Measurements from ENCODE around the gene VWA5B2.

Gene VWA5B2

DNA sequence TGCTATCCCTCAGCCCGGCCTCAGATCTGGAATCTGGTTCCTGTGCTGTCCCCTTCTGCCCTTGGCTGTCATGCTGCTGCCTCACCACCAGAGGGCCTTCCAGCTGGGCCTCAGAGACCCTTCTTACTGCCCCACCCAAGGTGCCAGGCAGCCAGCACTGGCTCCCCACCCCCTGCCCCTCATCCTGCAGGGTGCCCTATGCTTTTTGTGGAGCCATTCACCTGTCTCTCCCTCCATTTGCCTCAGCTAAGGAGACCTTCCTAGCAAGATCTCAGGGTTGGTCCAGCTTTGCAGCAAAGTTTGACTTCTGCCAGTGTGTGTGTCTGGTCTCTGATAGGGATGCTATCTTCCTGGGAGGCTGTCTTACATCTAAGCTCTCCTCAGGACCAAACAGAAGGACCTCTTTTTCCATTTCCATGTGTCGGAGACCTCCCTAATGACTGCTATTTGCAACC is 1.9 kb upstream of the VWA5B2 start:
- DNase-seq: peak in 1 of 2 experiments; percentile 56

DNA sequence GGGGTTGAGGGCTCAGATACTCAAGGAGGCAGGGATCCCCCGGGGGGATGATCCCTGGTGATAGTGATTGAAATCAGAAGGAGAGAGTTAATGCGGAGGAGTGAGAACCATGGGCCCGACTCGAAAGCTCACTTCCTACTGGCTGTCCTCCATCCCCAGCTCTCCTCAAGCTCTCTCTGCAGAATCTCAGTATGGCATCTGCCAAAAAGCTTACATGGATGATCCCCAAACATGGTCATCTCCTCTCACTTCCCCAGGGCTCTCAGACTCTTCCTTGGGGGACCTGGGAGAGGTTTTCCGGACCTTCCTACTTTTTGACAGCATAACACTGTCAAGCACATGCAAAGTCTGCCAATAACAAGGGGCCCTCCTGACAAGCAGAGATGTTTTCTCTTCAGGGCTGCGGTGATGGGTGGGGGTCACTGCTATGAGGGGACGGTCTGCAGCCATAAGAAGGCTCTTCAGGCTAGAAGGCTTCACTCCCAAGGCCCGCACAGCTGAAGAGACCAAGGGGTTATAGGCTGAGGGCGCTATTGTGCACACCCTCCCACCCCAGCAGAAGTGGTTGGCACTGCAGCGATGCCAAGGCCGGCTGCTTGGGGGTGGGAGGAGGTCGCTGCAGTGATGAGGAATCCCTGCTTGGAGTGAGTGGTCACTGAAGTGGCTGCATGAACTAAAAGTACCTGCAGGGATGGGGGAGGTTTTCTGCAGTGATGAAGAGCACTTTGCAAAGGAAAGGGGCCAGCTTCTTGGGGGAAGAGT is 828 bp upstream of the VWA5B2 start:
- DNase-seq: no peak

DNA sequence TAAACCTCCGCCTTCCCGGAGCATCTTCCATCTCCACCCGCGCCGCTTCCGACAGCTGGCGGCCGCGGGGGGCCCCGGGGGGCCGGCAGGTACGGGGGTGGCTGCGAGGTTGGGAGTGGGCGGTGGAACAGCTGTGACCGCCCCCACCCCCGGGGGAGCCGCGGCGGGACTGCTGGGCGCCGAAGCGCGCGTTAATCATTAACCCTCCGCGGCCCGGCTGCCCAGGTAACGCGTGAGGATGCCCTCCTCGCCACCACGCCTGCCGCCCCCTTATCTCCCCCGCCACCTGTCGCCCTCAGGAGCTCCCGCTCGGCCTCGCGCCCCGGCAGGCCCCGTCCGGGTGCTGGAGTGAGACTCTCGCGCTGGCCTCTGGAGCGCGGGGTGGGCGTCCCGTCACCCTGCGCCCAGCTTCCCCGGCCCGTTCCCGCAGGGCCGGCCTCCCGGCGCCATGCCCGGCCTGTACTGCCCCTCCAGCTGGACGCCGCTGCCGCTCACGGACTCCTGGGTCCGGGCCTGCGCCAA is 757 bp downstream of the VWA5B2 start:
- peak; percentile 30 to 81 for DNase-seq

DNA sequence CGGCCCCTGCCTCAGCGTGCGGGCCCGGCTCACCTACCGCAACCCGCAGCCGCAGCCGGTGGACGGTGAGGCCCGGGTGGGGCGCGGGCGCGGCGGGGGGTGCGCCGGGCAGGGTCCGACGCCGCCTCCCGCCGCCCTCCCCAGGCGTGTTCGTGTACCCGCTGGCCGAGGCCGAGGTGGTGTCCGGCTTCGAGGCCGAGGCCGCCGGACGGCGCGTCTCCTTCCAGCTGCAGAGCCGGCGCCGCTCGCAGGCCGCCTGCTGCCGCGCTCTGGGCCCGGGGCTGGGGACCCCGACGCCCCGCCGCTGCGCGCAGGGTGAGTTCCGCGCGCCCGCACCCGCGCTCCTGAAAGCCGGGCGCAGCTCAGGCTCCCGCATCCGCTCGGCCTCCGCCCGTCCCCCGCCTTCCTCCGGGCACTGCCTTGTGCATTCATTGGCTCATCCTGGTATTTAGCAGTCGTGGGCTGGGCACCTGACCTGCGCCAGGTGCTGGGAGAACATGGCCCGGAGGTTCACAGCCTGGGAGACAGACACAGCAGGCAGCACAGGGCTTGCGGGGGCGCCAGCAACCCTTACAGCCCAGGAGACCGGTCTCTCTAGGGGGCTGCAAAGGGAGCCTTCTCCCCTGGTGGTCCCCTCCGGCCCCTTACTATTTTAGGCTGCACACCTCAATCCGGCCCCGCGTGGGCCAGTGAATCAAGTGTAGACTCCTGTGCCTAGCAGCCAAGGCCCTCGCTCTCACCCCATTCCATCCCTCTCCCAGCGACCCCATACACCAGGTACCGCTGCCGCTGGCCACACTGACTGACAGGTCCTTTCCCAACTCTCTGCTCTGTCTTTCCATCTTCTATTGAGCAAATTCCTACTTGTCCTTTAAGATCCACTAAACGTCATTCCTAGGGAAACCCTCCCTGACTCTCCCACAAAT is 1.5 kb downstream of the VWA5B2 start:
- DNase-seq: peak; percentile 41 to 87

DNA sequence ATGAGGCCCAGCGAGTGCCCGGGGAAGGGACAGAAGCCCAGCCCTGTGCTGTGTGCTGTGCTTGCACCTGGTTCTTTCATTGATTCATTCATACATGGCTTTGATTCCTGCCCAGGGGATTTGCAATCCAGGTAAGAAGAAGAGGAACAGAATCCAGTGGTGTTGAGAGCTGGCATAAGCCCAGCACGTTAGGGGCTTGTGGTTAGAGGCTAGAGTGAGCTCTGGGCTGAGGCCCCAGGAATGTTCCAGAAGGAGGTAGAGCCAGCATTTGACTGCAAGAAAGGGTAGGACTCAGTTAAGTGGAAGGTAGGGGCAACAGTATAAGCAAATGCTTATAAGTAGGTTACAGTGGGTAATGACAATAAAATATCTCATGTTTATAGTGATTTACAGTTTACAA is 2.3 kb downstream of the VWA5B2 start:
- DNase-seq: no peak

DNA sequence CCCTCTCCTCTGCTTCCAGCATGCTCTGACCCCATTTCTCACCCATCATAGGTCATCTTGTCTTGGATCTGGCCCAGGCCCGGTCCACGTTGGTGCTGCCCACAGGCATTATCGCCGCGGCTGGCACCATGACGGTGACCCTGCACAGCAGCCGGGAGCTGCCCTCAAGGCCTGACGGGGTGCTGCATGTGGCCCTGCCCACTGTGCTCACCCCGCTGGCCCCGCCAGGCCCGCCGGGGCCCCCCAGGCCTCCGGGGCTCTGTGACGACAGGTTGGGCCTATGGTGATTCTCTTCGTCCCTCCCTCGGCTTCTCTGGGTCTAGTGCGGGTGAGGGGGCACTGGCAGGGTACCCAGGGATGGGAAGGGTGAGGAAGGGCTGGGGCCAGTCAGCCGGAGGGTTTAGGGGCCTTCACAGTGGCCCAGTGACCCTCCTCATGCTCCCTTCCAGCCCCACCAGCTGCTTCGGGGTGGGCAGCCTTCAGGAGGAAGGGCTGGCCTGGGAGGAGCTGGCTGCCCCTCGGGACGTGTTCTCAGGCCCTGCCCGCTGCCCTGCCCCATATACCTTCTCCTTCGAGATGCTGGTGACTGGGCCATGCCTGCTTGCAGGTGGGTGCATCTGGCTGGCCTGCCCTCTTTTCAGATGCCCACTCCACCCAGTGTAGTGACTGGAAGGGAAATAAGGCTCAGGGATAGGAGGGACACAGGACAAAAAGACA is 3.9 kb downstream of the VWA5B2 start:
- no peak for DNase-seq

DNA sequence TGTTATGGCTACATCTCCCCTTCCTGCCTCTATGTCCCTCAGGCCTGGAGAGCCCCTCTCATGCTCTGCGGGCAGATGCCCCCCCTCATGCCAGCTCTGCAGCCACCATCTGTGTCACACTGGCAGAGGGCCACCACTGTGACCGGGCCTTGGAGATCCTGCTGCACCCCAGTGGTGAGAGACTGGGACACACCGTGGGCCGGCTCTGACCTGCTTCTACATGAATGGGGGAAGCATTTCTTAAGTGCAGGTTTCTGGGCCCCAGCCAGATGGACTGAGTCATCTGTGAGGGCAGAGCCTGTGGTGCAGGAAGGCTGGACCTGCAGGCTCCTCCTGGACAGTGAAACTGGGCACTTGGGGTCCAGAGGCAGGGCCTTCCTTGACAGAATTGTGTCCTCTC is 4.8 kb downstream of the VWA5B2 start:
- DNase-seq: no peak

DNA sequence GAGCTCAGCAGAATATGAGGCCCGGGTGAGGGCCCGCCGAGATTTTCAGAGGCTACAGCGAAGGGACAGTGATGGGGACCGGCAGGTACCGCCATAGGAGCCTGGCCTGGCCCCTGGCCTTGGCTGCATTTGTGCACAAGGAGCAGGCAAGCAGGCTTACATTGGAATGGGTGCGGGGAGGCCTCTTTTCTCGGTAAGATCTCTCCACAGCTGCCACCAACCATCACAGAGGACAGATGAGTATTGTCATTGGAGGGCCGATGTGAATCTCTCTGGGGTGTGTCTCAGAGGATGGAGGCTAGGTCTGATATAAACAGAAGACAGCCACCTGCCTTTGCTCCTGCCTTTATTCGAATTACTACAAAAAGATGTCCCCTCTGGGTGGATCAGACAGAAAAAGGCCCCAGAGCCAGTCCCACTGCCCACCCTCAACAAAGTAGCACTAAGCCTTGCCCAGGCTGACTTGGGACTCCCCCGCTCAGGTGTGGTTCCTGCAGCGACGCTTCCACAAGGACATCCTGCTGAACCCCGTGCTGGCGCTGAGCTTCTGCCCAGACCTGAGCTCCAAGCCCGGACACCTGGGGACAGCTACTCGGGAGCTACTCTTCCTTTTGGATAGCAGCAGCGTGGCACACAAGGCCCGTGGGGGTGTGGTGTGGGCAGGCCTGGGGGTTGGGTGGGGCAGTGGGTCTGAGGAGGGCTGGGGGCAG is 5.4 kb downstream of the VWA5B2 start:
- DNase-seq: no peak

DNA sequence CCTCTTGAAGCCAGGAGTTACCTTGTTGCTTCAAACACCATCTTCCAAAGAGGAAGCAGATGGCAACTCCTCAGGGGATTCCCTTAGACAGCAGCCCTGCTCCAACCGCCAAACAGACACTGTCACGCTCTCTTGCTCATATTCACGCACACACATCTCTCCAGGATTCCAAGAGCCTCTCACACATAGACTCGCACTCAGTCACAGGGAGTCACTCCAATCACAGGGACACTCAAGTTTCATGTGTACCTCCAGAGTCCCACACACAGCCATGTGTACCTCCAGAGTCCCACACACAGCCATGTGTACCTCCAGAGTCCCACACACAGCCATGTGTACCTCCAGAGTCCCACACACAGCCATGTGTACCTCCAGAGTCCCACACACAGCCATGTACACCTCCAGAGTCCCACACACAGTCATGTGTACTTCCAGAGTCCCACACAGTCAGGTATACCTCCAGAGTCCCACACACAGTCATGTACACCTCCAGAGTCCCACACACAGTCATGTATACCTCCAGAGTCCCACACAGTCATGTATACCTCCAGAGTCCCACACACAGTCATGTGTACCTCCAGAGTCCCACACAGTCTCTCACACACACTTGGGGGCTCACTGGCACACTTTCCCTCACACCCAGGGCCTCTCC is 6.1 kb downstream of the VWA5B2 start:
- DNase-seq: peak; percentile 31 to 70

DNA sequence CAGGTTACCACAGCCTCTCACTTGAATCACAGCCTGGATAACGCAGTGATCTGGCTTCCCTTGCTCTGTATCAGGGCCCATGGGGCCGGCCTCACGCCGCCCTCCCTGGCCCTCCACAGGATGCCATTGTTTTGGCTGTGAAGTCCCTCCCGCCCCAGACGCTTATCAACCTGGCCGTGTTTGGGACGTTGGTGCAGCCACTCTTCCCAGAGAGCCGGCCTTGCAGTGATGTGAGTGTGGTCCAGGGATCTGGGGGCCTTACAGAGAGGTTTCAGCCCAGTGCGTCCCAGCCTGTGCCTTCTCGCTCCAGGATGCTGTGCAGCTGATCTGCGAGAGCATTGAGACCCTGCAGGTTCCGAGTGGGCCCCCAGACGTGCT is 6.6 kb downstream of the VWA5B2 start:
- no peak for DNase-seq

DNA sequence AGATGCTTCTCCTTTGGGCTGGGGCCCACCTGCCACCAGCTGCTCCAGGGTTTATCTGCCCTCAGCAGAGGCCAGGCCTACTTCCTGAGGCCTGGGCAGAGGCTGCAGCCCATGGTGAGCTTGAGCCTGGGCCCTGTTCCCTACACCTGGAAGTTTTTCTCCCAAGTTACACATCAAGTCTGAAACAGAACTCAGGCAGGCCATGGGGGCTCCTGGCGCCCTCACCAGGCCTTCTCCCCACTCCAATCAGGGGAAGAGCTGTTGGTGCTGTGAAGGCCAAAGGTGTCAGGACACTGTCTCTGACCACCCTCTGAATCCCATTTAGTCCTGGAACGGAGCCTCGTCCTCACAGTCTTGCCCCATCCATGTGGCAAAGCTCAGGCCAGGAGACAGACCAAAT is 7.3 kb downstream of the VWA5B2 start:
- no peak for DNase-seq

DNA sequence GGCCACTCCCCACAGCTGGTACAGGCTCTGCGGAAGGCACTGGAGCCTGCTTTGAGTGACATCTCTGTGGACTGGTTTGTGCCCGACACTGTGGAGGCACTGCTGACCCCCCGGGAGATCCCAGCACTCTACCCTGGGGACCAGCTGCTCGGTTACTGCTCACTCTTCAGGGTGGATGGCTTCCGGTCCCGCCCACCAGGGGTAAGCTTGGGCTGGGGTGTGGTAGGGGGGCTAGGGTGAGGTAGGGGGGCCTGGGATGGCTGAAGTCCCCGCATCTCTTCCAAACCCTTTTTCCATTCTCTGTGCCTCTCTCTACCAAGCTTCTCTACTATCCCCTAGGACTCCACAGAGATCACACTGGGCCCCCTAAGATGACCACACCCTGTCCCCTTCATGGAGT is 7.8 kb downstream of the VWA5B2 start:
- no peak for DNase-seq

DNA sequence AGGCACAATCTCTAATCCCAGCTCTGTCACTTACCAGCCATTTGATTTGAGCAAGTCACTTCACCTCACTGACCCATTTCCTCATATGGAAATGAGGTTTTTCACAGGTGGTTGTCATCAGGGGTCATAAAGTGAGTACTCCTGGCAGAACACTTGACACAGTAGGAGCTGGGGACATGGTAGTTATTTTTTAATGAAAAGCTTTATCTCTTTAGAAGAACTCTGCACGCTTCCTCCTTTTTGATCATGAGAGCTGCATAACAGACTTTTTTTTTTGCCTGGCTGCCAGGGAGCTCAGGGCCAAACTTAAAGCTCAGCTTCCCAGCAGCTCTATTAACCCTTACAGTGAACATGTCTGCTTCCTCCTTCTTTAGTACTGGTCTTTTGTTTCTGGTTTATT is 8.4 kb downstream of the VWA5B2 start:
- DNase-seq: no peak

DNA sequence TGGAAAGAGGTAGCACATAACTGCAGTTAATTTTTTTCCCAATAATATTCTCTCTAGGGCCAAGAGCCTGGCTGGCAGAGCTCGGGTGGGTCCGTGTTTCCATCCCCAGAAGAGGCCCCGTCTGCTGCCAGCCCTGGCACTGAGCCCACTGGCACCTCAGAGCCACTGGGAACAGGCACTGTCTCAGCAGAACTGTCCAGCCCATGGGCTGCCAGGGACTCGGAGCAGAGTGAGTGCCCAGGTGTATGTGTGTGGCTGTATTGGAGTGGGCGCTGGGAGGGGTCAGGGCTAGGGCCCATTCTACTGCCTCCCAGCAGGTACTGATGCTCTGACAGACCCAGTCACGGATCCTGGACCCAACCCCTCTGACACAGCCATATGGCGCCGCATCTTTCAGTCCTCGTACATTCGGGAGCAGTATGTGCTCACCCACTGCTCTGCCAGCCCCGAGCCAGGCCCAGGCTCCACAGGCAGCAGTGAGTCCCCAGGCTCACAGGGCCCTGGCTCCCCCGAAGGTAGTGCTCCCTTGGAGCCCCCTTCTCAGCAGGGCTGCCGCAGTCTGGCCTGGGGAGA is 8.9 kb downstream of the VWA5B2 start:
- DNase-seq: no peak

DNA sequence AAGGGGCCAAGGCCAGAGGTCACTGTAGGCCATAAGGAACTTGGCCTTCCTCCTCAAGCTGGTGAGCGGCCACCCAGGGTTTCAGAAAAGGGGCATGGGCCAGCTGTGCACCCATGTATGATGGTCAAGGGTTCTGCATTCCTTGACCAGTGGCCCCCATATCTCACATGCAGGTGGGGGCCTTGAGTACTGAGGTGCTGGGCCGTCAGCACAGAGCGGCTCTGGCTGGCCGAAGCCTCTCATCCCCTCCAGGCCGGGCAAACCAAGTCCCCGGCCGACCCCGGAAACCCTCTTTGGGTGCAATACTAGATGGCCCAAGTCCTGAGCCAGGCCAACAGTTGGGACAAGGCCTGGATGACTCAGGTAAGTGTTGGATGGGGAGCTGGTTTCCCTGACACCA is 9.8 kb downstream of the VWA5B2 start:
- DNase-seq: no peak

DNA sequence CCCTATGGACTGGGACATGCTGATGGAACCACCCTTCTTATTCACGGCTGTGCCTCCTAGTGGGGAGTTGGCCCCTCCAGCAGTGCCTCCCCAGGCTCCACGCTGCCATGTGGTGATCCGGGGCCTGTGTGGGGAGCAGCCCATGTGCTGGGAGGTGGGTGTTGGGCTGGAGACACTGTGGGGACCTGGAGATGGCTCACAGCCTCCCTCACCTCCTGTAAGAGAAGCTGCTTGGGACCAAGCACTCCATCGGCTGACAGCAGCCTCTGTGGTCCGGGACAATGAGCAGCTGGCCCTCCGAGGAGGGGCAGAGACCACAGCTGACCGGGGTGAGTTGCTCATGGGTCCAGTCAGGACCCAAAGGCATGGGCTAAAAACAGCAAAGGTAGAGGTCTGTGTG is 10.3 kb downstream of the VWA5B2 start:
- no peak for DNase-seq

DNA sequence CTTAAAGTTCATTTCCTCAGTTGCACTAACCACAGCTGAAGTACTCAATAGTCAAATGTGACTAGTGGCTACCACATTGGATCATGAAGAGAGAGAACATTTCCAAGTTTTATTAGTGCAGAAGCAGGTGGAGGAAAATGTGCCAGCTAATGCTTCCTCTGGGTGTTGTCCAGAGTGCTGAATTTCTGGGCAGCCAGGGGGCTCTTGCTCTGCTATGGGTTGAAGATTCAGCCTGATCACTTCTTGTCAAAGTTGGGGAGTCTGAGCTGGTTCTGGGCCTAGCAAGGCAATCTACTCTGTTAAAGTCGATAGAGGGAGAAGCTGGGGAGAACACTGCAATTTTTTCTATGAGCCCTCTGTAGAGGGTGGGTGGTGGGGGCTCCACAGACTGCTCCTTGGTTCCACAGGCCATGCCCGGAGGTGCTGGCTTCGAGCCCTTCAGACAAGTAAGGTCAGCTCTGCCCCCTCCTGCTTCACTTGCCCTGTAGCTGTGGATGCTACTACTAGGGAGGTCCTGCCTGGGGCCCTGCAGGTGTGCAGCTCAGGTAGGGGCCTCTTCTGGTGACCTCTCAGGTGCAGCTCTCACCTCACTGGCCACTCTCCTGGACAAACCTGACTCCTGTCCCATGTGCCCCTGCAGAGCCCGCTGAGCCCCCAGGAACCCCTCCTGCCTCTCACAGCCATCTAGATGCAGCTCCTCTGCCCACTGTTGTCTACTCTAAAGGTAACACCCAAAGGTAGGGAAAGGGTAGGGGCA is 11.2 kb downstream of the VWA5B2 start:
- no peak for DNase-seq

DNA sequence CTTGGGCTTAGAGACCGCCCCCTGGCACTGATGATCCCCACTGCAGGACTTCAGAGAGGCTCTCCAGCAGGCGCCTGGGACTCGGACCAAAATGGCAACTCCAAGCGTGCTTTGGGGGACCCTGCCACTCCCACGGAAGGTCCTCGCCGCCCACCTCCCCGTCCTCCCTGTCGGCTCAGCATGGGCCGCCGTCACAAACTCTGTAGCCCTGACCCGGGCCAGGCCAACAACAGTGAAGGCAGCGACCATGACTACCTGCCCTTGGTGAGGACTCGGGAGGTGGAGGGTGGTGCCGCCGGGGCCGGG is 11.7 kb downstream of the VWA5B2 start:
- DNase-seq: no peak

DNA sequence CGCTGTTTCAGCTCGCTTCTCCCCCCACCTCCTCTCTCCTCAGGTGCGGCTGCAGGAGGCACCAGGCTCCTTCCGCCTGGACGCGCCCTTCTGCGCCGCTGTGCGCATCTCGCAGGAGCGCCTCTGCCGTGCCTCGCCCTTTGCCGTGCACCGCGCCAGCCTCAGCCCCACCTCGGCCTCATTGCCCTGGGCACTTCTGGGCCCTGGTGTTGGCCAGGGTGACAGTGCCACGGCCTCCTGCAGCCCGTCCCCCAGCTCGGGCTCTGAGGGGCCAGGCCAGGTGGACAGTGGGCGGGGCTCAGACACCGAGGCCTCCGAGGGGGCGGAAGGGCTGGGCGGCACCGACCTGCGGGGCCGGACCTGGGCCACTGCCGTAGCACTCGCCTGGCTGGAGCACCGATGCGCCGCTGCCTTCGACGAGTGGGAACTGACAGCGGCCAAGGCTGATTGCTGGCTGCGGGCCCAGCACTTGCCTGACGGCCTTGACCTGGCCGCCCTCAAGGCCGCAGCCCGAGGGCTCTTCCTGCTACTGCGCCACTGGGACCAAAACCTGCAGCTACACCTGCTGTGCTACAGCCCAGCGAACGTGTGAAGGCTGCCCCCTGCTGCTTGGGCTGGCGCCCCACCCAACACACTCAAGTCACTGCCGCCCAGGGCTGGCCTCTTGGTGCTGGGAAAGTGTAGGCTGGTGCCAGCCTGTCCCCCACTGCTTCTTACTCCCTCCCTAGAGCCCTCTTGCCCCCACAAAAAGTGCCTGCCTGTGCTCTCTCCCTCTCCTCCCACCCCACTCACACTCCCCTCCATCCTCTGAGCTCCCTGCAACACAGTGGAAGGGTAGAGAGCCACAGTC is 12.3 kb downstream of the VWA5B2 start:
- peak; percentile 62 to 91 for DNase-seq

DNA sequence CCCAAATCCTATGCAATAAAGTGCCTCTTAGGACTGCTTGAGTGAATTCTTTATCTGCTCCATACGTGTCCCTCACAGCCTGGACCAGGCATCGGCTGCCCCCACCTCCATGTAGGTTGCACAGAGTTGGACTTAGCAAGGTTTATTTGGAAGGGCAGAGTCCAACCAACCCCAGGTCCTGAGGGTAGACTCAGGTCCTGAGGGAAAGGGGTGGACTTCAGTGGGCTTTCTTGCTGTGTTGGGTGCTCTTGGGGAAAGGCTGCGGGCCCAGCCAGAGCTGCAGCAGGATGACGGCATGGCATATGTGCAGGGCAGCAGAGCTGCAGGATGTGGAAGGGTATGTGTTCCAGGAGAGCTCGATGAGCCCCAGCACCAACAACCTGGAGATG is 12.9 kb downstream of the VWA5B2 start:
- DNase-seq: no peak

Data from NCI-H526 (cell line).